SK-N-SH treated with all-trans-retinoic acid at 6 μM for 48 hours (cell line): ENCODE data around the gene TRIM7.

Experiments used
- ATAC-seq: fragments of 200-7000 bp; cut with Tn5 transposase; 3 replicates; pipeline ENCODE4 v1.9.1; 2020; ENCODE audit warnings: mild to moderate bottlenecking, moderate library complexity
- ARNTL ChIP-seq: fragments of 450-650 bp; formaldehyde crosslinking; IDR thresholded peaks from 2 replicates; pipeline ENCODE4 v1.5.0; 2020; ENCODE audit warnings: low read depth, mild to moderate bottlenecking, moderate library complexity, borderline replicate concordance
- BACH2 ChIP-seq: fragments of 250-450 bp; sonication (Bioruptor Pico); IDR thresholded peaks from 2 replicates; pipeline ENCODE4 v1.9.0; 2021; ENCODE audit warnings: mild to moderate bottlenecking, borderline replicate concordance
- CREB5 ChIP-seq: fragments of 250-450 bp; sonication (Bioruptor Pico); IDR thresholded peaks from 2 replicates; pipeline ENCODE4 v1.5.1; 2020; ENCODE audit warnings: low read depth, mild to moderate bottlenecking, moderate library complexity
- CSDC2 ChIP-seq: fragments of 250-450 bp; sonication (Bioruptor Pico); IDR thresholded peaks from 2 replicates; pipeline ENCODE4 v1.5.0; 2020; ENCODE audit warnings: mild to moderate bottlenecking, moderate library complexity
- CSRNP3 ChIP-seq: fragments of 250-450 bp; sonication (Bioruptor Pico); IDR thresholded peaks from 2 replicates; pipeline ENCODE4 v1.5.1; 2021; ENCODE audit warnings: mild to moderate bottlenecking, moderate library complexity
- ESRRG ChIP-seq: fragments of 250-450 bp; sonication (Bioruptor Pico); IDR thresholded peaks from 2 replicates; pipeline ENCODE4 v1.6.1; 2021; ENCODE audit warnings: mild to moderate bottlenecking
- GLIS3 ChIP-seq: fragments of 250-450 bp; sonication (Bioruptor Pico); IDR thresholded peaks from 2 replicates; pipeline ENCODE4 v1.5.0; 2020; ENCODE audit warnings: mild to moderate bottlenecking, moderate library complexity
- ISL1 ChIP-seq: fragments of 250-450 bp; sonication (Bioruptor Pico); IDR thresholded peaks from 2 replicates; pipeline ENCODE4 v2.1.2; 2022; ENCODE audit warnings: mild to moderate bottlenecking, moderate library complexity
- OSR1 ChIP-seq: fragments of 250-450 bp; sonication (Bioruptor Pico); IDR thresholded peaks from 2 replicates; pipeline ENCODE4 v1.8.0; 2022; ENCODE audit warnings: moderate library complexity, mild to moderate bottlenecking, inconsistent platforms
- PATZ1 ChIP-seq: fragments of 250-450 bp; sonication (Bioruptor Pico); IDR thresholded peaks from 2 replicates; pipeline ENCODE4 v1.8.0; 2020; ENCODE audit warnings: mild to moderate bottlenecking, moderate library complexity, borderline replicate concordance
- POU6F1 ChIP-seq: fragments of 250-450 bp; sonication (Bioruptor Pico); IDR thresholded peaks from 2 replicates; pipeline ENCODE4 v1.8.0; 2021; ENCODE audit warnings: low read depth, mild to moderate bottlenecking, moderate library complexity, borderline replicate concordance
- PPARA ChIP-seq: fragments of 250-450 bp; sonication (Bioruptor Pico); IDR thresholded peaks from 2 replicates; pipeline ENCODE4 v1.5.0; 2020; ENCODE audit warnings: mild to moderate bottlenecking, borderline replicate concordance
- RARB ChIP-seq: fragments of 250-450 bp; sonication (Bioruptor Pico); IDR thresholded peaks from 2 replicates; pipeline ENCODE4 v1.8.0; 2021; ENCODE audit warnings: mild to moderate bottlenecking, moderate library complexity
- SNAI2 ChIP-seq: fragments of 250-450 bp; sonication (Bioruptor Pico); IDR thresholded peaks from 2 replicates; pipeline ENCODE4 v1.5.0; 2020; ENCODE audit warnings: mild to moderate bottlenecking, moderate library complexity
- TCF4 ChIP-seq: fragments of 250-450 bp; sonication (Bioruptor Pico); IDR thresholded peaks from 2 replicates; pipeline ENCODE4 v1.8.0; 2021; ENCODE audit warnings: mild to moderate bottlenecking, moderate library complexity, borderline replicate concordance
- TOX ChIP-seq: fragments of 250-450 bp; sonication (Bioruptor Pico); IDR thresholded peaks from 2 replicates; pipeline ENCODE4 v1.8.0; 2021; ENCODE audit warnings: mild to moderate bottlenecking, moderate library complexity, borderline replicate concordance
- TSHZ2 ChIP-seq: fragments of 250-450 bp; sonication (Bioruptor Pico); IDR thresholded peaks from 2 replicates; pipeline ENCODE4 v1.5.0; 2020; ENCODE audit warnings: mild to moderate bottlenecking, moderate library complexity
- ZFP3 ChIP-seq: fragments of 250-450 bp; sonication (Bioruptor Pico); IDR thresholded peaks from 2 replicates; pipeline ENCODE4 v1.5.0; 2020; ENCODE audit warnings: mild to moderate bottlenecking, moderate library complexity
- ZFP30 ChIP-seq: fragments of 450-650 bp; formaldehyde crosslinking; IDR thresholded peaks from 2 replicates; pipeline ENCODE4 v1.5.0; 2022; ENCODE audit warnings: mild to moderate bottlenecking, moderate library complexity
- ZNF565 ChIP-seq: fragments of 450-650 bp; formaldehyde crosslinking; conservative IDR thresholded peaks from 2 replicates; pipeline ENCODE4 v1.5.0; 2020; ENCODE audit warnings: low read depth, mild to moderate bottlenecking, moderate library complexity
- ZNF70 ChIP-seq: fragments of 450-650 bp; formaldehyde crosslinking; IDR thresholded peaks from 2 replicates; pipeline ENCODE4 v1.5.0; 2020; ENCODE audit warnings: mild to moderate bottlenecking, moderate library complexity
- ZNF8 ChIP-seq: fragments of 450-650 bp; formaldehyde crosslinking; IDR thresholded peaks from 2 replicates; pipeline ENCODE4 v1.5.0; 2020; ENCODE audit warnings: mild to moderate bottlenecking, moderate library complexity

The TRIM7 gene

GRCh38 chr5:181231432-181231831 lies 26.4 kb upstream of the TRIM7 start:
- TF ChIP-seq PATZ1 (CRISPR knock-in tag) (no peak), OSR1 (CRISPR knock-in tag) (no peak), ZNF8 (CRISPR knock-in tag) (no peak), ARNTL (no peak), TSHZ2 (CRISPR knock-in tag) (no peak), GLIS3 (CRISPR knock-in tag) (no peak), PPARA (no peak), TOX (no peak), RARB (no peak), CSRNP3 (no peak), ZFP3 (CRISPR knock-in tag) (no peak), ZFP30 (CRISPR knock-in tag) (no peak), TCF4 (CRISPR knock-in tag) (no peak), ISL1 (CRISPR knock-in tag) (no peak)
- TF ChIP-seq, all 23 proteins: peak for 0
- ATAC-seq, result no peak

- TF ChIP-seq POU6F1 (CRISPR knock-in tag) (no peak), PATZ1 (CRISPR knock-in tag) (no peak), ISL1 (CRISPR knock-in tag) (no peak), TOX (no peak), ZNF8 (CRISPR knock-in tag) (no peak), ZFP3 (CRISPR knock-in tag) (no peak), ARNTL (no peak), ZNF565 (CRISPR knock-in tag) (no peak), BACH2 (CRISPR knock-in tag) (no peak), ESRRG (CRISPR knock-in tag) (no peak), TCF4 (CRISPR knock-in tag) (no peak), CSDC2 (CRISPR knock-in tag) (no peak), CSRNP3 (no peak), TSHZ2 (CRISPR knock-in tag) (no peak), ZNF70 (CRISPR knock-in tag) (no peak), CREB5 (no peak), OSR1 (CRISPR knock-in tag) (no peak), SNAI2 (CRISPR knock-in tag) (no peak)
Observed at GRCh38 chr5:181230551-181230950, 25.6 kb upstream of the TRIM7 start.

More at GRCh38 chr5:181230551-181230950, 25.6 kb upstream of the TRIM7 start:
- no peak for ATAC-seq
